C4-2B (cell line): ENCODE data around the gene STX8.

ENCODE experiments used
- H3K27ac ChIP-seq: fragments of 450-650 bp; 2 replicates; pipeline ENCODE4 v1.5.1; 2017
- CTCF ChIP-seq: fragments of 450-650 bp; conservative IDR thresholded peaks from 2 replicates; pipeline ENCODE4 v1.5.1; 2017; ENCODE audit warnings: mild to moderate bottlenecking
- ZFX ChIP-seq: fragments of 450-650 bp; IDR thresholded peaks from 2 replicates; pipeline ENCODE4 v1.6.1; 2017

STX8 gene

GRCh38 chr17:9334536-9335446 lies 240.8 kb downstream of the STX8 start:
- H3K27ac ChIP-seq, result no peak overlapping the region
- no peak for TF ChIP-seq ZFX

- no peak overlapping the region for H3K27ac ChIP-seq
- TF ChIP-seq CTCF (no peak), ZFX (no peak)
These were observed 243.5 kb downstream of the STX8 start for GRCh38 chr17:9332132-9332494.

- TF ChIP-seq ZFX (no peak), CTCF (no peak)
- no peak overlapping the region for H3K27ac ChIP-seq
These were observed 244.1 kb downstream of the STX8 start for GRCh38 chr17:9331279-9332131.

GRCh38 chr17:9330611-9331271 lies 244.9 kb downstream of the STX8 start:
- TF ChIP-seq CTCF (no peak), ZFX (no peak)
- no peak overlapping the region for H3K27ac ChIP-seq

GRCh38 chr17:9330141-9330540 lies 245.5 kb downstream of the STX8 start:
- no peak for TF ChIP-seq ZFX
- no peak for TF ChIP-seq CTCF
- H3K27ac ChIP-seq, result no peak overlapping the region

GRCh38 chr17:9329251-9329921 lies 246.2 kb downstream of the STX8 start:
- no peak overlapping the region for H3K27ac ChIP-seq
- no peak for TF ChIP-seq CTCF
- TF ChIP-seq ZFX, result no peak

- TF ChIP-seq ZFX (no peak), CTCF (no peak)
- no peak overlapping the region for H3K27ac ChIP-seq
These were observed 250.8 kb downstream of the STX8 start for GRCh38 chr17:9324864-9325263.
